ENCODE results near the gene RFX1.
"Not testable (repeated sequence)": the region's sequence is repeated elsewhere in the genome, so short reads cannot be mapped to it uniquely, and the experiment has no call there.

Gene RFX1

DNA sequence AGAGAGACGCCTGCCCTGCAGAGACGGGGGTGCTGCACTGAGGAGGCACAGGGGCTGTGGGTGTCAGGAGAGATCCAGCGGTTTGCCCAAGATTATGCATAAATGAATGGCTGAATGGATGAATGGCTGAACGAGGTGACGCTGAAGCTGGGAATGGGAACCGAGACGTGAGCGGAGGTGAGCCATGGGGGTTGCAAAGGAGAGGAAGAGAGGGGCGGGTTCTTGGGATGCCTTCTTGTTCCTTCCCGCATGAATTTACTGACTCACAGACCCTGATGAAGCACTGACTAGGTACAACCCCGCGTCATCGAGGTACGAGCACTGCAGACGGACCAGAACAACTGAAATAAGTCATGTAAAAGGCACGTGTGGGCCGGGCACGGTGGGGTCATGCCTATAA is 37.1 kb downstream of the RFX1 start:
- Histone ChIP-seq H3K27ac (no peak overlapping the region), H3K4me3 (no peak overlapping the region)
- TF ChIP-seq, protein P1, sequence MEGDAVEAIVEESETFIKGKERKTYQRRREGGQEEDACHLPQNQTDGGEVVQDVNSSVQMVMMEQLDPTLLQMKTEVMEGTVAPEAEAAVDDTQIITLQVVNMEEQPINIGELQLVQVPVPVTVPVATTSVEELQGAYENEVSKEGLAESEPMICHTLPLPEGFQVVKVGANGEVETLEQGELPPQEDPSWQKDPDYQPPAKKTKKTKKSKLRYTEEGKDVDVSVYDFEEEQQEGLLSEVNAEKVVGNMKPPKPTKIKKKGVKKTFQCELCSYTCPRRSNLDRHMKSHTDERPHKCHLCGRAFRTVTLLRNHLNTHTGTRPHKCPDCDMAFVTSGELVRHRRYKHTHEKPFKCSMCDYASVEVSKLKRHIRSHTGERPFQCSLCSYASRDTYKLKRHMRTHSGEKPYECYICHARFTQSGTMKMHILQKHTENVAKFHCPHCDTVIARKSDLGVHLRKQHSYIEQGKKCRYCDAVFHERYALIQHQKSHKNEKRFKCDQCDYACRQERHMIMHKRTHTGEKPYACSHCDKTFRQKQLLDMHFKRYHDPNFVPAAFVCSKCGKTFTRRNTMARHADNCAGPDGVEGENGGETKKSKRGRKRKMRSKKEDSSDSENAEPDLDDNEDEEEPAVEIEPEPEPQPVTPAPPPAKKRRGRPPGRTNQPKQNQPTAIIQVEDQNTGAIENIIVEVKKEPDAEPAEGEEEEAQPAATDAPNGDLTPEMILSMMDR (IDR thresholded peaks at IDR 0.05) = no peak
- no peak for DNase-seq (ENCODE audit: low spot score)

DNA sequence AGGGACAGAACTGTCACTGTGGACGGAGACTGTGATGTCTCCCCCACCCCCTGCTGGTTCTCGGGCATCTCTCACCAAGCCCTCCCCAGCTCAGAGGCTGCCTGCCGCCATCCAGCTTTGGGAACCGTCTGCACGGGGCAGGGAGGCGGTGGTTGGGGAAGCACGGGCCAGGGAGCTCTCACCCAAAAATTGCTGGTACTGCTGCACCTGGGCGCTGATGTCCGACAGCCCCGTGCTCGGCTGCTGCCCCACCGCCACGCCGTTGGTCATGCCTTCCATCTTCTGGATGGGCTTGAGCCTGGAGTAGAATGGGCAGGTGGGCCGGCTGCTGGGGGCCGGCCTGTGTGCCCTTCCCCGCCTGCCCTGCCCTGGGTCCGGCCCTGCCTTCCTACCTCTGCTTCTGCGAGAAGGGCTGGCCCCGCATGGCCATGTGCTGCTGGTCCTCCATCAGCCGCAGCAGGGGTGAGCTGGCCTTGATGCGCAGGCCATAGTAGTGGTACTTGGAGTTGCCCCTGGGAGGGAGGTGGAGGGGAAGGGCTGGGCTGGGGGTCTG is 37.7 kb downstream of the RFX1 start:
- TF ChIP-seq, protein P1 (IDR thresholded peaks at IDR 0.05) = no peak
- Histone ChIP-seq H3K4me3 (no peak overlapping the region), H3K27ac (no peak overlapping the region)
- DNase-seq (ENCODE audit: low spot score) = peak; percentile 70

DNA sequence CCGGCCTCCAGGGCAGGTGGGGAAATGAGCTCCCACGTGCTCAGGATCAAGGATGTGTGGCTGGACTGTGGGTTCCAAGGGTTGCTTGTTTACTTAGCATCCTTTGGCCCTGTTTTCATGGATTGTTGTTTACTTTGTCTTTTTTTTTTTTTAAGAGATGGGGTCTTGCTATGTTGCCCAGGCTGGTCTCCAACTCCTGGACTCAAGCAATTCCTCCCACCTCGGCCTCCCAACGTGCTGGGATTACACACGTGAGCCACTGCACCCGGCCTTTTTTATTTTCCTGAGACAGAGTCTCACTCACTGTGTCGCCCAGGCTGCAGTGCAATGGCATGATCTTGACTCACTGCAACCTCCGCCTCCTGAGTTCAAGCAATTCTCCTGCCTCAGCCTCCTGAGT is 38.9 kb downstream of the RFX1 start:
- H3K4me3 ChIP-seq; H3K27ac ChIP-seq; DNase-seq (ENCODE audit: low spot score): not testable (repeated sequence)

DNA sequence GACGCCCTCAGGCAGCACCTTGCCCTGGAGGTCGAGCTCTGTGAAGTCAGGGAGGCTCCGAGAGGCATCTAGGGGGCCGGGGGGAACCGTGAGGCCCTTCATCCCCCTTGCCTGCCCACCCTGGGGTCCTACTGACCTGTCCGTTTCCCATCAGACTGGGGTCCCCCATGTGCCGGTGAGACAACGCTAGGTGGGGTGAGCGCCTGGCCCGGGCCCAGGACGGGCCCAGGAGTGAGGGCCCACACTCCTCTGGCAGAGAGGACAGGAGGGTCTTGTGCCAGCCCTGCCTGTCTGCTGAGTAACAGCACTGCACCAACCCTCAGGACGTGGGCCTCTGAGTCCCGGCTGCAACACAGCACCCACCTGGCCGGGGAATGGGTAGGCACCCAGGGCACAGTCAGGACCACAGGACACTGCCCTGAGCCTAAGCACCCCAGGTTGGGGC is 39.4 kb downstream of the RFX1 start:
- DNase-seq (ENCODE audit: low spot score) = no peak
- Histone ChIP-seq H3K27ac (no peak overlapping the region), H3K4me3 (no peak overlapping the region)
- TF ChIP-seq, protein P1 (IDR thresholded peaks at IDR 0.05) = no peak

DNA sequence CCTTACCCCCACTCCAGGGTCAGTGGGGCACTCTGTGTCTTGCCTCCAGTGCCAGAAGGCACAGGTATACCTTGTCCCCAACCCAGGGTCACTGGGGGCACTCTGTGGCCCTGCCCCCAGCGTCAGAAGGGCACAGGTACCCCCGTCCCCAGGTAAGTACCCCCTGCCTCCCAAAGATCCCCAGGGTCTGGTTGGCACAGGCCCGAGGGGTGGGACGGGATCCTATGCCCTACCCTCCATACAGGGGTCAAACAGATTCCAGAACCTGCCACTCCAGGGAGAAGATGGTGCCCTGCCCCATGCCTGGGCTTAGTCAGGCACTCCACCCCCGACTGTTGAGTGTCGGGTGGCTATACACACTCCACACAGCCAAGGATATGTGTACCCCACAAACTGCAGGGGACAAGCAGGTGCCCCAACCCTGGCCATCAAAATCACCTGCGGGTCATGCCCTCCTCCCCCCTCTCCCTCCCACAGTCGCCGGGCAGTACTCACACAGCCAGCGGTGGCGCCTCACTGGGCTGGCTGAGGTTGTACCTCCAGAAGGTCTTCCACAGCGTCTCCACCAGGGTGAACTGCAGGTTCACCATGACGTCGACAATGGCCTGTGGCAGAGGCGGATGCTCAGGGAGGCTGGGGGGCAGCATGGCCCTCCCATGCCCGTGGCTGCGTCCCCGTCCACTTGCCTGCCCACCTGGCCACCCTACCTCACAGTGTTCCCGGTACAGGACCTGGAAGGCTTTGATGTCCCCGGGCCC is 40.0 kb downstream of the RFX1 start:
- H3K4me3 ChIP-seq = no peak overlapping the region
- no peak overlapping the region for H3K27ac ChIP-seq
- TF ChIP-seq, protein P1 (IDR thresholded peaks at IDR 0.05) = no peak
- DNase-seq (ENCODE audit: low spot score) = peak; percentile 65

DNA sequence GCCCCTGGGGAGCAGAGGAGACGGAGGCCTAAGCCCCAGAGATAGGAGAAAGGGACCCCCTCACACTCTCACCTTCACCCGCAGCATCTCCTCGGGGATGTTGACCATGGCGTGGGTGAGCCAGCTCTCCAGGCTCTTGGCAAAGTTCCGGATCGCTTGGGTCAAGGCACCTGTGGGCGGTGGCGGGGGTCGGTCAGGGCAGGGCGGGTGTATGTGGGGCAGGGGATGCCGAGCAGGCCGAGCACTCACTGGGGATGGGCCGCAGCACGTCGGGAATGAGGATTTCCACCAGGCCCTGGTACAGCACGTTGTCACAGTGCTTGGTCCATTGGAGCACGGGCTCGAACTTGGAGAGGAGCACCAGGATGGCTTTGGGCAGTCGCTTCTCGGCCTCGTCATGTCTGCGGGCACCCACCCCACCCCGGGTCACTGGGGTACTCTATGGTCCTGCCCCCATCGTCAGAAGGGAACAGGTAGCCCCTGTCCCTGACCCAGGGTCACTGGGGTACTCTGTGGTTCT is 40.7 kb downstream of the RFX1 start:
- Histone ChIP-seq H3K27ac (no peak overlapping the region), H3K4me3 (no peak overlapping the region)
- no peak for DNase-seq (ENCODE audit: low spot score)
- TF ChIP-seq, protein P1 (IDR thresholded peaks at IDR 0.05) = no peak

DNA sequence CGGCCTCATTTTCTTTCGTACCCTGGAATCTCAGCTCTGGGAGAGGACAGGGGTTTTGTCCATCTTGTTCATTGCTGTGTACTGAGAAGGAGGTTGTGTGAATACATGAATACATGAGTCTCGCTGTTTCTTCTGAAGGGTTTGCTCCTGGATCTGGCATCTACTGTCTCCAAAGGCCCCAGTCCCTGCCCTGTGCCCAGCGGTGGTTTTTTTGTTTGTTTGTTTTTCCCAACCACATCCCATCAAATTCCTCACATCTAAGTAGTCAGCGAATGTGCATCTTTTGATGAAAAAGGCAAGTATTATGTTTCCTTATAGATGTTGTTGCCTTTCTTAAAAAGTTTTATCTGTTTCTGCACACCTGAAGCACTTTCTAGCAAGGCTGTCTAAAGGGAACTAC is 41.3 kb downstream of the RFX1 start:
- TF ChIP-seq, protein P1 (IDR thresholded peaks at IDR 0.05) = no peak
- no peak overlapping the region for H3K27ac ChIP-seq
- no peak overlapping the region for H3K4me3 ChIP-seq
- no peak for DNase-seq (ENCODE audit: low spot score)

Data from coronary artery (tissue), 2 donors.